Measurements from ENCODE around the gene NHLRC1.

The NHLRC1 gene

DNA sequence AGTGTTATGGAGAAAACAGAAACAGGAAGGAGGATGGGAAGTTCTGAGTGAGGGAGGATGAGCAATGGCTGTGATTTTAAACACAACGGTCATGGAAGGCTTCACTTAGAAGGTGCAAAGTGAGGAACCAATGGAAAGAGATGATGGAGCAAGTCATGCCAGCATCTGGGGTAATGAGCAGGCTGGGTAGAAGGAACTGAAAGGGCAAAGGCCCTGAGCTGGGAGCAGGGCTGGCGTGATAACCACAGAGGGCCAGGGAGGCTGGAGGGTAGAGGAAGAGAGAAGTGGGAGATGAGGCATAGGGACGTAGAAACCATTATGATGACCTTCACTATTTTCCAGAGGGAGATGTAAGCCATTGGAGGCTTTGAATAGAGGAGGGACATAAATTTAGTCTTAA, 43.6 kb downstream of the NHLRC1 start:
- Histone ChIP-seq H3K36me3 (ENCODE audit: control insufficient read depth, low read depth, low read length) (no peaks in the 10 kb centered on the region), H3K4me1 (ENCODE audit: control insufficient read depth, low read depth, low read length) (no peaks in the 10 kb centered on the region), H3K9ac (ENCODE audit: low read length) (no peak overlapping the region), H3K4me3 (ENCODE audit: low read length) (no peak overlapping the region), H3K27ac (ENCODE audit: low read length) (no peak overlapping the region), H3K9me3 (ENCODE audit: control insufficient read depth, low read depth, low read length) (peaks cover 3% of the 10 kb centered on the region), H3K27me3 (ENCODE audit: control insufficient read depth, insufficient read depth, low read length) (no peaks in the 10 kb centered on the region)

GRCh38 chr6:18076231-18076630, 46.2 kb downstream of the NHLRC1 start:
- no peak overlapping the region for H3K4me3 ChIP-seq (ENCODE audit: low read length)
- H3K27ac ChIP-seq (ENCODE audit: low read length): no peak overlapping the region
- H3K9me3 ChIP-seq (ENCODE audit: control insufficient read depth, low read depth, low read length): peaks cover 3% of the 10 kb centered on the region
- H3K4me1 ChIP-seq (ENCODE audit: control insufficient read depth, low read depth, low read length): no peaks in the 10 kb centered on the region
- H3K36me3 ChIP-seq (ENCODE audit: control insufficient read depth, low read depth, low read length): no peaks in the 10 kb centered on the region
- no peak overlapping the region for H3K9ac ChIP-seq (ENCODE audit: low read length)
- H3K27me3 ChIP-seq (ENCODE audit: control insufficient read depth, insufficient read depth, low read length): no peaks in the 10 kb centered on the region

DNA sequence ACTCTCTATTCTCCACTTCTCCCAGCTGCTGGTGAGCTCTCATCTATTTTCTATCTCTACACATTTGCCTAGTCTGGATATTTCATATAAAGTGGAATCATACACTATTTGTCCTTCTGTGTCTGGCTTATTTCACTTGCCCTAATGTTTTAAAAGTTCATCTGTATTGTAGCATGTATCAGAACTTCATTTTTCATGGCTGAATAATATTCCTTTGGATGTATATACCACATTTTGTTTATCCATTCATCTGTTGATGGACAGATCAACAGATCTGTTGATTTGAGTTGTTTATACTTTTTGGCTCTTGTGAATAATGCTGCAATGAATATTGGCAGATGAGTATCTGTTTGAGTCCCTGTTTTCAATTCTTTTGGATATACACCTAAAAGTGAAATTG, 49.6 kb downstream of the NHLRC1 start:
- Histone ChIP-seq H3K9me3 (ENCODE audit: control insufficient read depth, low read depth, low read length) (peaks cover 3% of the 10 kb centered on the region), H3K27ac (ENCODE audit: low read length) (no peak overlapping the region), H3K9ac (ENCODE audit: low read length) (no peak overlapping the region), H3K4me3 (ENCODE audit: low read length) (no peak overlapping the region), H3K27me3 (ENCODE audit: control insufficient read depth, insufficient read depth, low read length) (no peaks in the 10 kb centered on the region), H3K36me3 (ENCODE audit: control insufficient read depth, low read depth, low read length) (no peaks in the 10 kb centered on the region), H3K4me1 (ENCODE audit: control insufficient read depth, low read depth, low read length) (no peaks in the 10 kb centered on the region)

DNA sequence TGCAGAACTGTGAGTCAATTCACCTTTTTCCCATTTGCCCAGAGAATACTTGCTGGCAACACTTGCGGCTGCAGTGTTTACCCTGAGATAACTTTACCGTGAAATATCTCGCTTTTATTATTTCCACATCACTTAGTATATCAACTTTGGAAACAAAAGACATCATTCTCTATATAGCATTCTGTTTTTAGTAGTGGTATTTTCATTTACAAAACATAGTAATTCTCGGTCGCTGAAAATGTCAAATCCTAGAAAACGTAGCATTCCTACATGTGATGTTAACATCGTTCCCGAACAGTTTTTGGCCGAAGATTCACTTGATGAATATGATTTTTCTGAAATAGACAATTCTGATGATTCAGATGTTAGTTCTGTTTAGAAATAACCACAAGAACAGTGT, 52.0 kb downstream of the NHLRC1 start:
- no peak overlapping the region for H3K27ac ChIP-seq (ENCODE audit: low read length)
- no peaks in the 10 kb centered on the region for H3K27me3 ChIP-seq (ENCODE audit: control insufficient read depth, insufficient read depth, low read length)
- H3K4me1 ChIP-seq (ENCODE audit: control insufficient read depth, low read depth, low read length): no peaks in the 10 kb centered on the region
- no peak overlapping the region for H3K9ac ChIP-seq (ENCODE audit: low read length)
- H3K36me3 ChIP-seq (ENCODE audit: control insufficient read depth, low read depth, low read length): no peaks in the 10 kb centered on the region
- peaks cover 3% of the 10 kb centered on the region for H3K9me3 ChIP-seq (ENCODE audit: control insufficient read depth, low read depth, low read length)
- H3K4me3 ChIP-seq (ENCODE audit: low read length): no peak overlapping the region
